Thyroid gland (tissue), 4 donors: Measurements from ENCODE around the gene GPC1.

Experiments used
- POLR2A ChIP-seq, 2 donors: fragments of 450-650 bp; IDR thresholded peaks; one replicate each; pipeline ENCODE4 v1.6.1; 2017; ENCODE audit warnings: antibody characterized with exemption in 2 of 2, mild to moderate bottlenecking in 2 of 2, moderate library complexity in 1 of 2
- TF ChIP-seq, protein P1 (sequence below), 6 experiments: fragments of 200-600 bp in 3 of 6; fragments of 450-650 bp in 3 of 6; sonication (generic) in 3 of 6; IDR thresholded peaks; one replicate each; pipeline ENCODE4 v1.5.1; 2016 to 2019; ENCODE audit warnings: antibody characterized with exemption in 6 of 6, mild to moderate bottlenecking in 2 of 6, inconsistent platforms in 1 of 6, moderate library complexity in 1 of 6

DNA sequence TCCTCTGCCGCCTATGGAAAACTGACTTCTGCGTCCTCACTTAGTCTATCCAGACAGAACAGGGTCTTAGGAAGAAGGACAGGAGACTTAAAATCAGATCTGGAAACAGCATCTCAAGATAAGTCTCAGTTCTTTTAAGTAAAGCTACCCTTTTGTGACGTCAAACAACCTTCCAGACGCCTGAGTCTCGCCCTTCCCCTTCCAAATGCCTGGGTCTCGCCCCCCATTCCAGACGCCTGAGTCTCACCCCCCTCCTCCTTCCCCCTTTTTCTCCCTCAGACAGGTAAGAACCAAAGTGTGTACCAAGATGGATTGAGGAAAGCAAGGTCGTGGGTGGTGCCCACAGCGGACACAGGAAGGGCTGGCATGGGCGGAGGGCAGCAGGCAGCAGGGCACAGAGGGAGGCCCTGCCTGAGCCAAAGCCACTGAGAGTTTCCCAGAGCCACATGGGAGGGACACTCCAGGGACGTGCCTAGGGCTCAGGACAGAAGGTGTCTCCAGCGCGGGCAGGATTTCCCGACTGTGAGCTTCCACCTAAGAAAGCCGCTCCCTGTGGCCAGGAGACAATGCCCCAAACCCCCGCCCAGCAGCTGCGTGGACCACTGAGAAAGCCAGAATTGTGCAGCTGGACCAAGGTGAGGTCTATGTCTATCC lies 71.1 kb downstream of the GPC1 start:
- TF ChIP-seq, protein P1, sequence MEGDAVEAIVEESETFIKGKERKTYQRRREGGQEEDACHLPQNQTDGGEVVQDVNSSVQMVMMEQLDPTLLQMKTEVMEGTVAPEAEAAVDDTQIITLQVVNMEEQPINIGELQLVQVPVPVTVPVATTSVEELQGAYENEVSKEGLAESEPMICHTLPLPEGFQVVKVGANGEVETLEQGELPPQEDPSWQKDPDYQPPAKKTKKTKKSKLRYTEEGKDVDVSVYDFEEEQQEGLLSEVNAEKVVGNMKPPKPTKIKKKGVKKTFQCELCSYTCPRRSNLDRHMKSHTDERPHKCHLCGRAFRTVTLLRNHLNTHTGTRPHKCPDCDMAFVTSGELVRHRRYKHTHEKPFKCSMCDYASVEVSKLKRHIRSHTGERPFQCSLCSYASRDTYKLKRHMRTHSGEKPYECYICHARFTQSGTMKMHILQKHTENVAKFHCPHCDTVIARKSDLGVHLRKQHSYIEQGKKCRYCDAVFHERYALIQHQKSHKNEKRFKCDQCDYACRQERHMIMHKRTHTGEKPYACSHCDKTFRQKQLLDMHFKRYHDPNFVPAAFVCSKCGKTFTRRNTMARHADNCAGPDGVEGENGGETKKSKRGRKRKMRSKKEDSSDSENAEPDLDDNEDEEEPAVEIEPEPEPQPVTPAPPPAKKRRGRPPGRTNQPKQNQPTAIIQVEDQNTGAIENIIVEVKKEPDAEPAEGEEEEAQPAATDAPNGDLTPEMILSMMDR (IDR thresholded peaks at IDR 0.05): no peak
- TF ChIP-seq POLR2A (IDR thresholded peaks at IDR 0.05): no peak
